Smooth muscle cell (in vitro differentiated cells): ENCODE data around the gene SSRP1. TPM values are rescaled to one million over a fixed set of nuclear protein-coding genes. Genes with fewer than 3 reads are reported as not detected.

Experiments
- DNase-seq: peaks from one replicate; lab custom pipeline; 2025; ENCODE audit not compliant: unreplicated experiment; lab: John Stamatoyannopoulos, UW
- H2AFZ ChIP-seq: fragments of 200-600 bp; sonication (generic); 2 replicates; pipeline ENCODE4 v1.6.0; 2016; ENCODE audit warnings: antibody characterized with exemption, low read depth, mild to moderate bottlenecking
- H3F3A ChIP-seq: fragments of 200-600 bp; sonication (generic); 2 replicates; pipeline ENCODE4 v1.6.0; 2017; ENCODE audit warnings: antibody characterized with exemption, low read depth
- H3K27ac ChIP-seq: fragments of 200-600 bp; sonication (generic); 2 replicates; pipeline ENCODE4 v1.5.1; 2016; ENCODE audit warnings: low read depth, mild to moderate bottlenecking
- H3K27me3 ChIP-seq: fragments of 200-600 bp; sonication (generic); 2 replicates; pipeline ENCODE4 v1.6.1; 2016; ENCODE audit warnings: low read depth, mild to moderate bottlenecking
- H3K36me3 ChIP-seq: fragments of 200-600 bp; sonication (generic); 2 replicates; pipeline ENCODE4 v1.5.1; 2016; ENCODE audit warnings: low read depth
- H3K4me1 ChIP-seq: fragments of 200-600 bp; sonication (generic); 2 replicates; pipeline ENCODE4 v1.5.1; 2016; ENCODE audit warnings: low read depth
- H3K4me2 ChIP-seq: fragments of 200-600 bp; sonication (generic); 2 replicates; pipeline ENCODE4 v1.6.0; 2016; ENCODE audit warnings: mild to moderate bottlenecking
- H3K4me3 ChIP-seq: fragments of 200-600 bp; sonication (generic); 2 replicates; pipeline ENCODE4 v1.5.1; 2016; ENCODE audit warnings: mild to moderate bottlenecking
- H3K79me2 ChIP-seq: fragments of 200-600 bp; sonication (generic); 2 replicates; pipeline ENCODE4 v1.6.0; 2016; ENCODE audit warnings: low read depth, mild to moderate bottlenecking
- H3K9ac ChIP-seq: fragments of 200-600 bp; sonication (generic); 2 replicates; pipeline ENCODE4 v1.6.0; 2016; ENCODE audit warnings: low read depth
- H3K9me3 ChIP-seq: fragments of 200-600 bp; sonication (generic); replicated peaks from 2 replicates; pipeline ENCODE4 v1.5.1; 2016; ENCODE audit warnings: low read depth
- H4K20me1 ChIP-seq: fragments of 200-600 bp; sonication (generic); 2 replicates; pipeline ENCODE4 v1.6.0; 2016; ENCODE audit warnings: low read depth
- WGBS: methylation state at CpG from one replicate; pipeline ENCODE4 v1.1.7; 2016; ENCODE audit warnings: low lambda C conversion rate; 5-methylcytosine and 5-hydroxymethylcytosine counted together
- polyA plus RNA-seq: library from polyadenylated mRNA; unstranded; fragments of >200 nt; fragmentation: Nextera tagmentation; extraction: Ambion mirVana; gene quantifications from 2 replicates; pipeline ENCODE4 v1.2.1, GENCODE V29; 2016
- total RNA-seq: library from RNA; depleted of rRNA; stranded (reverse); fragments of >200 nt; gene quantifications from 2 replicates; pipeline ENCODE4 v1.2.3, GENCODE V29; 2014
- TF ChIP-seq, protein P1 (sequence below): fragments of 200-600 bp; sonication (generic); IDR thresholded peaks from 2 replicates; pipeline ENCODE4 v1.5.1; 2017; ENCODE audit warnings: borderline replicate concordance, mild to moderate bottlenecking, antibody characterized with exemption; ENCODE audit not compliant: insufficient read depth, poor library complexity, severe bottlenecking

Gene SSRP1
- total and polyA plus RNA-seq, 2 experiments from 2014 or later: 46.0 to 57.6 TPM

DNA sequence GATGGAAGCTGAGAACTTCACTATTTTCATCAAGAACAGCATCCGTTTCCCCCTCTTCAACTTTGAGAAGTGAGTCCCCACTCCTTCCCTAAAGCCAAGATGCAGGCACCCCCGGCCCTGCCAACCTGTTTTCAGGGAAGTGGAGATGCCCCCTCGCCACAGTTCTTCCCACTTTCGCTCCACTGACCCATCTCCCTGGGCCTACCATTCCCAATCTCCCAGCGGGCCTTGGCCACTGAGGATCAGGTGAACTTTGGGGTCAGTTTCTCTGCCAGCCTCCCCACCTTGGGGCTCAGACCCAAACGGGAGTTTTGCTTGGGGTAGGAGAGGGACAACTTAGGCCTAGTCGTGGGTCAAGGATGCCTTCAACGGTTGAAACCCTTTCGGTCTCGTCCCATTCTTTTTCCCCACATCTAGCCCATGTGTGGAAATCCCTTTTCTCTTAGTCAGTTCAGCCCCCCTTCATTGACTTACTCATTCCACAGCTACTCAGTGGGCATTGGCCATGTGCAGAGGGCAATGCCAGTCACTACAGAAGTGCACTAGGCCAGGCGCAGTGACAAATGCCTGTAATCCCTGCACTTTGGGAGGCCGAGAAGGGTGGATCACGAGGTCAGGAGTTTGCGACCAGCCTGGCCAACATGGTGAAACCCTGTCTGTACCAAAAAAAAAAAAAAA is 13.1 kb upstream of the SSRP1 start:
- Histone ChIP-seq H3K4me1 (peaks cover 15% of the 10 kb centered on the region), H2AFZ (no peak overlapping the region), H3K9me3 (no peaks in the 10 kb centered on the region), H3F3A (no peaks in the 10 kb centered on the region), H3K27me3 (no peaks in the 10 kb centered on the region), H3K4me3 (no peak overlapping the region), H3K9ac (no peak overlapping the region), H3K27ac (no peak overlapping the region), H3K36me3 (no peaks in the 10 kb centered on the region), H4K20me1 (no peaks in the 10 kb centered on the region), H3K4me2 (no peak overlapping the region), H3K79me2 (no peaks in the 10 kb centered on the region)
- TF ChIP-seq, protein P1, sequence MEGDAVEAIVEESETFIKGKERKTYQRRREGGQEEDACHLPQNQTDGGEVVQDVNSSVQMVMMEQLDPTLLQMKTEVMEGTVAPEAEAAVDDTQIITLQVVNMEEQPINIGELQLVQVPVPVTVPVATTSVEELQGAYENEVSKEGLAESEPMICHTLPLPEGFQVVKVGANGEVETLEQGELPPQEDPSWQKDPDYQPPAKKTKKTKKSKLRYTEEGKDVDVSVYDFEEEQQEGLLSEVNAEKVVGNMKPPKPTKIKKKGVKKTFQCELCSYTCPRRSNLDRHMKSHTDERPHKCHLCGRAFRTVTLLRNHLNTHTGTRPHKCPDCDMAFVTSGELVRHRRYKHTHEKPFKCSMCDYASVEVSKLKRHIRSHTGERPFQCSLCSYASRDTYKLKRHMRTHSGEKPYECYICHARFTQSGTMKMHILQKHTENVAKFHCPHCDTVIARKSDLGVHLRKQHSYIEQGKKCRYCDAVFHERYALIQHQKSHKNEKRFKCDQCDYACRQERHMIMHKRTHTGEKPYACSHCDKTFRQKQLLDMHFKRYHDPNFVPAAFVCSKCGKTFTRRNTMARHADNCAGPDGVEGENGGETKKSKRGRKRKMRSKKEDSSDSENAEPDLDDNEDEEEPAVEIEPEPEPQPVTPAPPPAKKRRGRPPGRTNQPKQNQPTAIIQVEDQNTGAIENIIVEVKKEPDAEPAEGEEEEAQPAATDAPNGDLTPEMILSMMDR: no peak
- no peak for DNase-seq
- WGBS: 92% methylated on average over 14 of the region's 14 CpGs

DNA sequence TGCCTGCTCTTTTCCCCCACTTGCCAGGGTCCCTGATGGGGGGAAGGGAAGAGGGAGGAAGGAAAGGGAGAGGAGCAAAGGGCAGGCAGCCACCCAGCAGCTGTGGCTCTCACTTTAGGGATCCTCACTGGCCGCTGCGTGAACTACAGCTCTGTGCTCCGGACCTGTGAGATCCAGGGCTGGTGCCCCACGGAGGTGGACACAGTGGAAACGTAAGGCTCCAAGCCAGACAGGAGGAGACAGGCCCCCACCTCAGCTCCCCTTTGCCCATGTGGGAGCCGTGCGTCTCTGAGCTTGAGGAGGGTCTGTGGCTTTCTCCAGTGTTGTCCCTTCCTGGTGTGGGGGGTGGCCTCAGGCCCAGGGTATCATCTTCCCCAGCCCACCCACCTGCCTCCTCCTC is 12.4 kb upstream of the SSRP1 start:
- no peaks in the 10 kb centered on the region for H3K27me3 ChIP-seq
- H3K4me1 ChIP-seq: peaks cover 13% of the 10 kb centered on the region
- H3K9me3 ChIP-seq: no peaks in the 10 kb centered on the region
- no peaks in the 10 kb centered on the region for H3F3A ChIP-seq
- no peak overlapping the region for H3K4me3 ChIP-seq
- no peak for DNase-seq
- no peak overlapping the region for H3K4me2 ChIP-seq
- no peaks in the 10 kb centered on the region for H3K36me3 ChIP-seq
- TF ChIP-seq, protein P1: no peak
- H3K79me2 ChIP-seq: no peaks in the 10 kb centered on the region
- 91% methylated on average over 7 of the region's 7 CpGs for WGBS
- no peak overlapping the region for H3K9ac ChIP-seq
- no peaks in the 10 kb centered on the region for H4K20me1 ChIP-seq
- no peak overlapping the region for H2AFZ ChIP-seq
- H3K27ac ChIP-seq: no peak overlapping the region

GRCh38 chr11:57347336-57347735 is 11.6 kb upstream of the SSRP1 start:
- 94% methylated on average over 9 of the region's 9 CpGs for WGBS
- DNase-seq: no peak
- H4K20me1 ChIP-seq: no peaks in the 10 kb centered on the region

More at GRCh38 chr11:57347336-57347735, 11.6 kb upstream of the SSRP1 start:
- H3K4me3 ChIP-seq: no peak overlapping the region
- H3F3A ChIP-seq: no peaks in the 10 kb centered on the region
- H3K79me2 ChIP-seq: no peaks in the 10 kb centered on the region
- H3K36me3 ChIP-seq: no peaks in the 10 kb centered on the region
- no peak overlapping the region for H3K9ac ChIP-seq
- peaks cover 10% of the 10 kb centered on the region for H3K4me1 ChIP-seq
- no peaks in the 10 kb centered on the region for H3K9me3 ChIP-seq
- H2AFZ ChIP-seq: no peak overlapping the region
- H3K4me2 ChIP-seq: no peak overlapping the region
- no peaks in the 10 kb centered on the region for H3K27me3 ChIP-seq
- H3K27ac ChIP-seq: no peak overlapping the region
- TF ChIP-seq, protein P1: no peak
